ENCODE measurements around the gene PLXNA2. TPM values are rescaled to one million over a fixed set of nuclear protein-coding genes. Genes with fewer than 3 reads are reported as not detected.

Gene PLXNA2
- total and polyA plus RNA-seq, 2 of the 13 experiments (the other 11 are each of a cell fraction or from before 2014, with no cell fraction given): 1.1 to 2.1 TPM

DNA sequence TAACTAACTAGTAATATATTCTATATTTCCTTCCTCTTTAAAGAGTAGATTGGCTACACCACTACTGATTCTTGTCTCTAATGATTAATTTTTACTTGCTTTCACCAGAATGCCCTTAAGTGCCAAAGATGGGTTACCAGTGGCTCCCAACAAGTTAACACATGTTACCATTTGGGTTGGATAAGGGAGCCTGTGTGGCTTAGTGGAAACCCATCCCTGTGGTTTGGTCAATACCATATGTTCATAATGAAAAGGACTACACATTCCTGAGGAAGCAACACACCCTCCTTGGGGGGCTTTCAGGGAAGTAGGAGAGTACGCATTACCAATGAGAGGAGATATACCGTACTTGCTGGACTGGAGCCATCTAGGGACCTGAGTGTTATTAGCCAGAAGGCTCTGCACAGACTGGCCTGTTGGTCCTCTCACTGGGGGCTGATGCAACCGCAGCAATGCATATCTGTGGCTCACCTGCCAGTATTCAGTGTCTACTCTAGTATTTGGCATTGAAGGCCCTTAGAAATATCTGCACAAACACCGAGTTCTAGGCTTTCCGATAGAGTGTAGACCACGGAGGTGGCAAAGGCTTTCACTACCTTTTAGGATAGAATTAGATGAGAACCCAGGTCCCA is 29.3 kb upstream of the PLXNA2 start:
- TF ChIP-seq, protein P1, sequence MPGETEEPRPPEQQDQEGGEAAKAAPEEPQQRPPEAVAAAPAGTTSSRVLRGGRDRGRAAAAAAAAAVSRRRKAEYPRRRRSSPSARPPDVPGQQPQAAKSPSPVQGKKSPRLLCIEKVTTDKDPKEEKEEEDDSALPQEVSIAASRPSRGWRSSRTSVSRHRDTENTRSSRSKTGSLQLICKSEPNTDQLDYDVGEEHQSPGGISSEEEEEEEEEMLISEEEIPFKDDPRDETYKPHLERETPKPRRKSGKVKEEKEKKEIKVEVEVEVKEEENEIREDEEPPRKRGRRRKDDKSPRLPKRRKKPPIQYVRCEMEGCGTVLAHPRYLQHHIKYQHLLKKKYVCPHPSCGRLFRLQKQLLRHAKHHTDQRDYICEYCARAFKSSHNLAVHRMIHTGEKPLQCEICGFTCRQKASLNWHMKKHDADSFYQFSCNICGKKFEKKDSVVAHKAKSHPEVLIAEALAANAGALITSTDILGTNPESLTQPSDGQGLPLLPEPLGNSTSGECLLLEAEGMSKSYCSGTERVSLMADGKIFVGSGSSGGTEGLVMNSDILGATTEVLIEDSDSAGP (CRISPR knock-in tag; IDR thresholded peaks at IDR 0.05; ENCODE audit: borderline replicate concordance): no peak
- TF ChIP-seq, protein P2, sequence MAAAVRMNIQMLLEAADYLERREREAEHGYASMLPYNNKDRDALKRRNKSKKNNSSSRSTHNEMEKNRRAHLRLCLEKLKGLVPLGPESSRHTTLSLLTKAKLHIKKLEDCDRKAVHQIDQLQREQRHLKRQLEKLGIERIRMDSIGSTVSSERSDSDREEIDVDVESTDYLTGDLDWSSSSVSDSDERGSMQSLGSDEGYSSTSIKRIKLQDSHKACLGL (CRISPR knock-in tag; IDR thresholded peaks at IDR 0.05): no peak
- no peak for TF ChIP-seq KLF11 (CRISPR knock-in tag; IDR thresholded peaks at IDR 0.05)
- TF ChIP-seq BHLHE40 (IDR thresholded peaks at IDR 0.05; ENCODE audit: low read length): no peak
- BruUV-seq (replicated peaks): no TSS peak
- POLR2A ChIA-PET: no interaction called here
- Histone ChIP-seq H3K79me2 (ENCODE audit: insufficient read depth, low read length) (no peaks in the 10 kb centered on the region), H3K9ac (ENCODE audit: insufficient read depth, low read depth, low read length) (no peak overlapping the region), H3K27ac (ENCODE audit: extremely low read length, insufficient read depth, low read length) (no peak overlapping the region), H3K4me3 (replicated peaks in 1 of 3; ENCODE audit: insufficient read depth in 1 of 3, low read depth in 2 of 3, low read length in 3 of 3) (no peak overlapping the region), H3K36me3 (replicated peaks in 1 of 2; ENCODE audit: control insufficient read depth in 1 of 2, insufficient read depth in 2 of 2, low read length in 2 of 2) (no peaks in the 10 kb centered on the region), H2AFZ (ENCODE audit: low read length) (no peak overlapping the region), H4K20me1 (ENCODE audit: insufficient read depth, low read length) (no peaks in the 10 kb centered on the region), H3K4me2 (ENCODE audit: low read depth, low read length) (no peak overlapping the region), H3K27me3 (ENCODE audit: control insufficient read depth in 1 of 2, insufficient read depth in 2 of 2, low read length in 2 of 2) (peaks cover 5 to 47% of the 10 kb centered on the region in 2 experiments; a peak in 3 of 5 replicates), H3K9me3 (ENCODE audit: low read length) (no peaks in the 10 kb centered on the region), H3K4me1 (ENCODE audit: insufficient read depth, low read length) (no peaks in the 10 kb centered on the region)
- in situ Hi-C loops (cut with HindIII; ENCODE audit: extremely low pct_ligation_motif_present, low pct_unique_long_range_greater_than_20kb): no loop called here
- 49% methylated on average over 3 of the region's 6 CpGs for WGBS (ENCODE audit: low lambda C conversion rate)
- CTCF ChIA-PET (ENCODE audit: low intra/inter-chr PET ratio, low total read pairs): no interaction called here
- ATAC-seq: no peak
- FAIRE-seq: no peak
- no peak for DNase-seq (ENCODE audit: low spot score)
- intact Hi-C loops (cut with micrococcal nuclease; ENCODE audit: unreplicated experiment): no loop called here

GRCh38 chr1:208272713-208273112 is 28.5 kb upstream of the PLXNA2 start:
- BruUV-seq (replicated peaks): no TSS peak
- Histone ChIP-seq H3K79me2 (ENCODE audit: insufficient read depth, low read length) (no peaks in the 10 kb centered on the region), H3K4me2 (ENCODE audit: low read depth, low read length) (no peak overlapping the region), H3K9me3 (ENCODE audit: low read length) (no peaks in the 10 kb centered on the region), H3K36me3 (replicated peaks in 1 of 2; ENCODE audit: control insufficient read depth in 1 of 2, insufficient read depth in 2 of 2, low read length in 2 of 2) (no peaks in the 10 kb centered on the region), H2AFZ (ENCODE audit: low read length) (no peak overlapping the region), H3K4me1 (ENCODE audit: insufficient read depth, low read length) (no peaks in the 10 kb centered on the region), H3K27ac (ENCODE audit: extremely low read length, insufficient read depth, low read length) (no peak overlapping the region), H4K20me1 (ENCODE audit: insufficient read depth, low read length) (no peaks in the 10 kb centered on the region), H3K9ac (ENCODE audit: insufficient read depth, low read depth, low read length) (no peak overlapping the region), H3K27me3 (ENCODE audit: control insufficient read depth in 1 of 2, insufficient read depth in 2 of 2, low read length in 2 of 2) (peaks cover 7 to 47% of the 10 kb centered on the region in 2 experiments; a peak in 4 of 5 replicates), H3K4me3 (replicated peaks in 1 of 3; ENCODE audit: insufficient read depth in 1 of 3, low read depth in 2 of 3, low read length in 3 of 3) (no peak overlapping the region)
- ChIA-PET POLR2A (no interaction called here), CTCF (ENCODE audit: low intra/inter-chr PET ratio, low total read pairs) (no interaction called here)
- WGBS (ENCODE audit: low lambda C conversion rate): 0% methylated on average over 1 of the region's 1 CpG
- FAIRE-seq (no peak), ATAC-seq (no peak), DNase-seq (ENCODE audit: low spot score) (no peak)
- intact Hi-C loops (cut with micrococcal nuclease; ENCODE audit: unreplicated experiment) (no loop called here), in situ Hi-C loops (cut with HindIII; ENCODE audit: extremely low pct_ligation_motif_present, low pct_unique_long_range_greater_than_20kb) (no loop called here)
- no peak for TF ChIP-seq ZNF24 (IDR thresholded peaks at IDR 0.05)
- TF ChIP-seq ZNF772 (CRISPR knock-in tag; IDR thresholded peaks at IDR 0.05): no peak
- TF ChIP-seq EED (CRISPR knock-in tag; IDR thresholded peaks at IDR 0.05): no peak
- no peak for TF ChIP-seq ZNF343 (CRISPR knock-in tag; IDR thresholded peaks at IDR 0.05)
- TF ChIP-seq ZC3H13 (CRISPR knock-in tag; IDR thresholded peaks at IDR 0.05): no peak
- TF ChIP-seq, protein P3, sequence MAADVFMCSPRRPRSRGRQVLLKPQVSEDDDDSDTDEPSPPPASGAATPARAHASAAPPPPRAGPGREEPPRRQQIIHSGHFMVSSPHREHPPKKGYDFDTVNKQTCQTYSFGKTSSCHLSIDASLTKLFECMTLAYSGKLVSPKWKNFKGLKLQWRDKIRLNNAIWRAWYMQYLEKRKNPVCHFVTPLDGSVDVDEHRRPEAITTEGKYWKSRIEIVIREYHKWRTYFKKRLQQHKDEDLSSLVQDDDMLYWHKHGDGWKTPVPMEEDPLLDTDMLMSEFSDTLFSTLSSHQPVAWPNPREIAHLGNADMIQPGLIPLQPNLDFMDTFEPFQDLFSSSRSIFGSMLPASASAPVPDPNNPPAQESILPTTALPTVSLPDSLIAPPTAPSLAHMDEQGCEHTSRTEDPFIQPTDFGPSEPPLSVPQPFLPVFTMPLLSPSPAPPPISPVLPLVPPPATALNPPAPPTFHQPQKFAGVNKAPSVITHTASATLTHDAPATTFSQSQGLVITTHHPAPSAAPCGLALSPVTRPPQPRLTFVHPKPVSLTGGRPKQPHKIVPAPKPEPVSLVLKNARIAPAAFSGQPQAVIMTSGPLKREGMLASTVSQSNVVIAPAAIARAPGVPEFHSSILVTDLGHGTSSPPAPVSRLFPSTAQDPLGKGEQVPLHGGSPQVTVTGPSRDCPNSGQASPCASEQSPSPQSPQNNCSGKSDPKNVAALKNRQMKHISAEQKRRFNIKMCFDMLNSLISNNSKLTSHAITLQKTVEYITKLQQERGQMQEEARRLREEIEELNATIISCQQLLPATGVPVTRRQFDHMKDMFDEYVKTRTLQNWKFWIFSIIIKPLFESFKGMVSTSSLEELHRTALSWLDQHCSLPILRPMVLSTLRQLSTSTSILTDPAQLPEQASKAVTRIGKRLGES (CRISPR knock-in tag; IDR thresholded peaks at IDR 0.05; ENCODE audit: borderline replicate concordance): no peak
- no peak for TF ChIP-seq ZNF569 (CRISPR knock-in tag; IDR thresholded peaks at IDR 0.05; ENCODE audit: borderline replicate concordance)
- TF ChIP-seq TSC22D2 (CRISPR knock-in tag; IDR thresholded peaks at IDR 0.05; ENCODE audit: borderline replicate concordance): no peak
- TF ChIP-seq, protein P4, sequence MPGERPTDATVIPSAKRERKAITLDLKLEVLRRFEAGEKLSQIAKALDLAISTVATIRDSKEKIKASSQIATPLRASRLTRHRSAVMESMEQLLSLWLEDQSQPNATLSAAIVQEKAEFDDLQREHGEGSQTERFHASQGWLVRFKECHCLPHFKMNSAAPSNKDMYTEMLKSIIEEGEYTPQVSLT (CRISPR knock-in tag; IDR thresholded peaks at IDR 0.05; ENCODE audit: borderline replicate concordance, low read depth): no peak

All from HepG2 (cell line).